ENCODE data around the gene SALL1. TPM values are rescaled to one million over a fixed set of nuclear protein-coding genes. Genes with fewer than 3 reads are reported as not detected.

The SALL1 gene
- polyA plus RNA-seq, 1 donor, result not detected

DNA sequence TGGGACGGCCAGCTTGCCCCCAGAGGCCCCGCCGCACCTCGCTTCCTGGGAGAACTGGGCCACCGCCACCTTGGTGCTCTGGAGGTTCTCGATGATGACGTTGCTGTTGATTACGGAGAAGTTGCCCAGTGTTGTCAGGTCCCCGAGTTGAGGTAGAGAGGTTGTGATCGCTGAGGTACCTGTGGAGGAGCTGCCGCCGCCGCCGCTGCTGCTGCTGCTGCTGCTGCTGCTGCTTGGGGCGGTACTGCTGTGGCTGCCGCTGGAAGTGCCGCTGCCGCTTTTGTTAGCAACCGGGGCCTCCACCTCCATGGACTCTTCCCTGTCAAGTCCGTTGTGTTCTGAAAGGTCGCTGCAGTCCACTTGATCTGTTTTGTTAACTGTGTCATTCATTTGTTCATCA is 9.5 kb downstream of the SALL1 start:
- DNase-seq (ENCODE audit: low read depth), result no peak

DNA sequence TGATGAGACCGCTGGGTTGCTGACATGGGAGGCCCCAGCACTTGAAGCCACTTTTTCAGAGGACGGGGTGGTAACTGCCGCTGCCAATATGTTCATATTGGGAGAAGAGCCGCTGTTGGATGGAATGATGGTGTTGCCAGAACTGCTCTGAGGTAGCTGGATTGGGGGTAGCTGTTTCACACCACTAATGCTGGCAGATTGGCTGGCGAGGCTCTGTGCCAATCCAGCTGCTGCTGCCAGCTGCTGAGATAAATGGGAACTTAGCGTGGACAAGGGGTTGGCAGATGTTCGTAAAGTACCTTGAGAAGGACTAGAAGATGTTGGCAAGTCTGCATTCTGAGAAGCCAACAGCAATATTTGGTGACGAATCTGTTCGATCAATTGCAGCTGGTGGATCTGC is 10.0 kb downstream of the SALL1 start:
- DNase-seq (ENCODE audit: low read depth), result no peak

DNA sequence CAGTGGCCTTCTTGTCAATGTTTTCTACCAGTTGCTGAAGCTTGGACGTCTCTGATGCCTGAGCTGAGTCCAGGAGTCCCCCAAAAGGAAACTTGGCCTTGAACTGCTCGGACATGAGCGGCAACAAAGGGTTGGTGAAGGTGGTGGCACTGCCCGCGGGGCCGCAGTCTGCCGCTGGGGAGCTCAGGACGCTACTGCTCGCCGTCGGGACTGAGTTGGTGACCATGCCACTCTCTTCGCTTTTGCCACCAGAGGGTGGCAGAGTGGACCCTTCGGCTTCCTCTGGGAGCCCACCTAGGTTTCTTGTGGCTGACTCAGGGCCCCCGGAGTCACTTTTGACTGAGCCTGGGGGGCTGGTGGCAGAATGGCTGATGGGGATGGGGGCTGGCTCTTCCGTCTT is 11.0 kb downstream of the SALL1 start:
- DNase-seq (ENCODE audit: low read depth), result no peak

- no peak for DNase-seq (ENCODE audit: low read depth)
These were observed 11.5 kb downstream of the SALL1 start for GRCh38 chr16:51139568-51139967.

DNA sequence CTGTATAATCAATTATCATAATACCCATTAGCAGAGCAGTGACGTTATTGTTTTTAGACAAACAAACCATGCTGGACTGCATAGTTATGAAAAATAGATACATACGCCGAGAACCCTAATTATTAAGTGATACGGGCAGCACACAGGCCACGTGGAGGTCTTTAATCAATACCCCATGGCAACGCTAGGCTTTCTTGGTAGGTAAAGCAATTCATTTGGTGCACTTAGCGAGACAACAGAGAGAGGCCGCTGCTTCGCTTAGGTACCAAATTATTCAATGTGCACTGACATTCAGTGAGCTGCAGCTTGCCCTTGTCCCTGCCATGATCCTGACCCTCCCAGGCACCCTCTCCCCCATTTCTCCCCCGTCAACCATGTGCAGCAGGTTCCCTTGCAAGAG is 12.9 kb downstream of the SALL1 start:
- no peak for DNase-seq (ENCODE audit: low read depth)

DNA sequence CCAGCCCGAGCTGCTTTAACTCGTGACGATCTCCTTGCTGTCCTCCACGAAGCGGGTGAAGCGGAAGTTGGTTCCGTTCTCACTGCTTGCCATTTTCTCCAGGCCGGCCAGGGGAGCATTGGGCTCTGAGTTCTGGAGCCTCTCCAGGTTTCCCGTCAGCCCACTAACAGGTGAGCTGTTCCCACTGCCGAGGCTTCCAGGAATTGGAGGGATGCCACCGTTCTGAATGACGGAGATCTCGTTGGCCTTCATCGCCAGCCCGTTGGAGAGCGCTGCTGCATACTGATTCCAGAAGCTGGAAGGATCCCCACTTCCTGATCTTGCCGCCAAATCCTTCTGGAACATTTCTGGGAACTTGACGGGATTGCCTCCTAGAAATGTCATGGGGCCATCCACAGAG is 14.0 kb downstream of the SALL1 start:
- DNase-seq (ENCODE audit: low read depth), result no peak

DNA sequence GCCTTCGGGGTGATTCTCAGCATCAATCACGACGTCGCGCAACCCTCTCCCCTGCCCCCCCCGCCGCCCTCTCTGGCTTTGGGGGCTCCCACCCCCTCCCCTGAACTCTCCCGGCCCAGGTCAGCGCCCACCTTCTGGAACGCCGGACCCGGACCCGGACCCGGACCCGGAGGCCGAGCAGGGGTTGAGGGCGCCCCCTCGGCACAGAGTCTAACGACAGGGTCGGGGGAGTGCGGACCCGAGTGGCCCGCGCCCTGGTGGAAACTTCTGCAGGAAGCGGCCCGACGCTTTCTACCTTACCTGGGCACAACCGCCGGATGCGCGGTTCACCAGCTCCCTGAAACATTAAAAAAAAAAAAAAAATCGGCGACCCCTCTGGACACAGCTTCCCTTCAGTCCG is 16.2 kb downstream of the SALL1 start:
- no peak for DNase-seq (ENCODE audit: low read depth)

DNA sequence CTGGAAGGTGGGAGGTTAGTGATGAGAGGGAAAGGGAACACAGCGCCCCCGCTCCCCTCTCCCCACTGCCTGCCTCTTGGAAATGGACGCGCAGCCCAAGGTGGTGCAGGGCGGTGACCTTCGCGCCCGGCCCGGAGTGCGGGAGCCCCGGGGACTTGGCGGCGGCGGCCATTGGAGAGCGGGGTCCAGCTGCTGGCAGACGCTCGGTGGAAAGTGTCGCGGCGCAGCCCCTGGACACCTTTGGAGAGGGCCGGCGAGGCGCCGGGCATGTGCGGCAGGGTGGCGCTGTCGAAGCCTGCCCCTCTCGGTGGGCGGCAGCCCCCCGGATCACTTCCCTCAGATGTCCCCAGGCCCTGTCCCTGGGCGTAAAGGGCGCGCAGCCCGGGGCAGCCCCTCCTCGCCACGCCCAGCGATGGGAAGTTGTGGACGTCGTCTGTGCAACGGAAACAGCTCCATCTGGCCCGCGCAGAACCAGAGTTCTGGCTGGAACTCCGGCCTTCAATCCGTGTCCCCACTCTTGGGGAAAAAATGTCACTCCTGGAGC is 16.7 kb downstream of the SALL1 start:
- no peak for DNase-seq (ENCODE audit: low read depth)

DNA sequence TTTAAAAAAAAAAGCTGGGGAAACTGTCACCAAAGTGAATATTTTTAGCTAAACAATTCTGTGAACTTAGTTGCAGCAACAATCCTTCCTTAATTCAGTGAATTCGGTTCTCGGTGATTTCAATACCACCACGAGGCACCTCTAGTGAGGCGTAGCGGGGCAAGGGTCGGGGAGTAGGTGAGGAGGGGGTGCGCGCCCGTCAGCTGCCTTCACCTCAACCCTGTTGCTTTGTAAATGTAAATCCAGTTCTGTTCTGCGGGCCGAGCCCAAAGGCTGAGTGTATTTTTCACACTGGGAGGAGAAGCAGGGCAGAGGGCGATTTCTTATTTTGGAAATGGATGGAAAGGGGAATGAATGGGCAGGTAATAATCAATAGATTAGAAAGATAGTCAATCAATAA is 17.4 kb downstream of the SALL1 start:
- DNase-seq (ENCODE audit: low read depth), result no peak

GRCh38 chr16:51133183-51133582 is 17.9 kb downstream of the SALL1 start:
- no peak for DNase-seq (ENCODE audit: low read depth)

DNA sequence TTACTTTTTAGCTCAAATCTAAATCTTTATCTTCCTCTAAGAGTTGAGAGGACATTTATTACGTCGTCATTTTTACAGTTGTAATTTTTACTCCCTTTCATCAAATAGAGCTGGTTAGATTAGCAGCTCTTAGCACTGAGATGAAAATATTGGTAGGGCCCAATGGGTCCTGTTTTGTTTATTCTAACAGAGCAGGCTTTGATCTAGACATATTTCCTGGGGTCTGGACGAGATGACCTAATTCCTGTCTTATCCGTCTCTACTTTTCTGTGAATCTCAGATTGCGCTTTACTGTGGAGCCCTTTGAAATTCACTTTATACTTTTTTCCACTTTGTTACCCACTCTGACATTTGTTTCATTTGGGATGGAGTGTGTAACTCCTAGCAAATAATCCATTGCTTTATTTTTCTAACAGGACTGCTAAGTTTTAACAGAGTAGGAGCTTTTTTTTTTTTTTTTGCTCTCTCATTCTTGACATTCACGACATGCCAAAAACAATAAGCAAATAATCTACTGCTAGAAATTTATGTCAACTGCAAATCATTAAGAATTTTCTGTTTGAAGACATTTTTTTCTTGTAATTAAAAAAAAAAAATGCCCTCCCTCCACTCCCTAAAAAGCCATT is 18.5 kb downstream of the SALL1 start:
- DNase-seq (ENCODE audit: low read depth), result no peak

- no peak for DNase-seq (ENCODE audit: low read depth)
These were observed 19.5 kb downstream of the SALL1 start for GRCh38 chr16:51131619-51132018.

DNA sequence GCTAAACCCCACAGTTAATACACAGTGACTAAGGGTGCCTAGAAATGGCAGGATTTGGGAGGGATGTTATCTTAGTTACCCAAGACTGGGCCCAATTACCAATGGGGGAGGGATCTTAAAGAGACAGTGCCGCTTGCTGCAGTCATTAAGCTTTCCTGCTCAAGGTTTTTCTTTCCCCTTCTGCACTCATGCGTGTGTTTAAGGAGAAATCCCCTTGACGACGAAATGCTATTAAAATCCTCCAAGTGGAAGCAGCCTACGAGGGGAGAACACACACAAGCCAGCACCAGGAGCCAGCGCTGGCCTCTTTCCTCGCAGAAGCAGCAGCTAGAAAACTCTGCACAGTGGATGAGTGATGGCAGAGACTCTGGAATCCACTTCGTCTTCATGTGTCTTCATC is 22.0 kb downstream of the SALL1 start:
- no peak for DNase-seq (ENCODE audit: low read depth)

DNA sequence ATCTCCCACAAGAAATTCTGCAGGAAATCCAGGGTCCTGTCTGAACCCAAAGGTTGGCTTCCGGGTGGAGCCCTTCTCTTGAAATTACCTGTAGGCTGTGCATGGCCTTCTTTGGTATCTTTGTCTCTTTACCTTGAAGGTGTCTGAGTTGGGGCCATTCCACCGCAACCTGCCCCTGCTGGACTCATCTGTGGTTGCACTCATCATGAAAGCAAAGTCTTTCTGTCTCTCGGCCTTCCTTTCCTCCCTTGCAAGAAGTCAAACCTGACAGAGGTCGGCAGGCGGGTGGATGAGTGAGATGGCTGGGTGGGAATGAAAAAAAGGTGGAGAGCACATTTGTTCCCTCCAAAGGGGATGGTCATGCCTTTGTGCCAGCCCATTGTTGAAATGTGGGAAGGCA is 25.1 kb downstream of the SALL1 start:
- no peak for DNase-seq (ENCODE audit: low read depth)

GRCh38 chr16:51124896-51125295 is 26.2 kb downstream of the SALL1 start:
- DNase-seq (ENCODE audit: low read depth), result no peak

DNA sequence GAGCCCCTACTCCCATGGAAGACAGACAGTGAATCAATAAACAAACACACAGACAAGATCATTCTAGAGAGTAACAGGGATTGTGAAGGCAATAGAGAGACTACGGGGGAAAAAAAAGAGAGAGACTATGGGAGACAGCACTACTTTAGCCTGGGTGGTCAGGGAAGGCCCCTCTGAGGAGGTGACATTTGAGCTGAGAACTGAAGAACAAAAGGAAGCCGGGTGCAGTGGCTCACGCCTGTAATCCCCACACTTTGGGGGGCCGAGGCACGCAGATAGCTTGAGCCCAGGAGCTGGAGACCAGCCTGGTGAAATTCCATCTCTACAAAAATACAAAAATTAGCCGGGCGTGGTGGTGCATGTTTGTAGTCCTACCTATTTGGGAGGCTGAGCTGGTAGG is 29.2 kb downstream of the SALL1 start:
- DNase-seq (ENCODE audit: low read depth), result no peak

DNA sequence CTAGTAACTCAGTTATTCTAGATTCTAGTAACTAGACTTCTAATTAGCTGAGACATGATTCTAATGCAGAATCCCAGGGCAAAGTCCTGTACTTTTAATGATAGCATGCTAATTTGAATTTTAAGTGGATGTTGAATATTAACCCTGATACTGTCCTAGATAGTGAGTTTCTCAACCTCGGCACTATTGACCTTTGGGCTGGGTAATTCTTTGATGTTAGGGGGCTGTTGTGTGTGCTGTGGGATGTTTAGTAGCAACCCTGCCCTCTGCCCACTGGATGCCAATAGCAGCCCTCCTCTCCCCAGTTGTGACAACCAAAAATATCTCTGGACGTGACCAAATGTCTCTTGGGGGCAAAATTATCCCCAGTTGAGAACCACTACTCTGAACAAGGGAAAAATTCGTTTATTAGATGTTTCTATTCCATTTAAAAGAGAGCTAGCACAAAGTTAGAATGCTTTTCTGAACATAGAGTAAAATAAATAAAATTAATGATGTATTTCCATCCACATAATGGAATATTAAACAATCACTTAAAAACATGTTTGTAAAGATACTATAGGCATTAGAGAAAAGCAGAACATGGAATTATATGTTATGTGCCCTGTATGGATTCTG is 30.2 kb downstream of the SALL1 start:
- no peak for DNase-seq (ENCODE audit: low read depth)

GRCh38 chr16:51119973-51120729 is 30.9 kb downstream of the SALL1 start:
- DNase-seq (ENCODE audit: low read depth), result no peak

DNA sequence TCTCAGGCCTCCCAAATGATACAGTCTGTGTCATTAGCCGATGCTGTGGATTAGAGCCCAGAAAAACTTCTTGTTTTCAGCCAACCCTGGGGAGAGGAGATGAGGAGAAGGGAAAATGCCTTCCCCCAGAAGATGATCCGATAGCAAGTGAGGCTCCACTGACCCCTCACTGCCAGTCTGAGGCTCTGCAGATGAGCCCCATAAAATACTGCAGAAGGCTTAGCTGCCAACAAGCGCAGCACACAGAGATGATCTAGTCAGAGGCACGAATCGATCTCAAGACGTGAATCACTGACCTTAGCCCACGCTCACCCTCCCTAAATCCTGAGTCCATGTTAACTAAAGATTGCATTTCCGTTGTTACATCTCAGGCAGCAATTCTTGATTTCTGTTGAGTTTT is 31.5 kb downstream of the SALL1 start:
- DNase-seq (ENCODE audit: low read depth), result no peak

DNA sequence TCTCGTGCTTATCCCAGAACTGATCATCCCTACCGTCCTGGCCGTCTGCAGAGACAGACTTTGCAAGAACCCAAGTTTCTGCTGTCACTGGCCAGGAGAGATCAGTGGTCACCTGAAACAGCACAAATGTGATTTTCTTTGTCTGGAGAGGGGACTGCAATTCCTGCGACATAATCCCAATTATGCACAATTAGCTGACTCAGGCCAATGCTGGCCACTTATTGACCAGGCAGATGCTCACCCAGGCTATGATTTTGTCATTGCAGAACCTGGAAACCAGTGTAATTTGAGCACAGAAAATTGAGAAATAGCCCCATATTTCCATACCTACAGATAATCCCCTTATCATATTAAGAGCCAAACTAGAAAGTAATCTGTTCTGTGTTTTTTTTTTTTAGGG is 34.7 kb downstream of the SALL1 start:
- DNase-seq (ENCODE audit: low read depth), result no peak

DNA sequence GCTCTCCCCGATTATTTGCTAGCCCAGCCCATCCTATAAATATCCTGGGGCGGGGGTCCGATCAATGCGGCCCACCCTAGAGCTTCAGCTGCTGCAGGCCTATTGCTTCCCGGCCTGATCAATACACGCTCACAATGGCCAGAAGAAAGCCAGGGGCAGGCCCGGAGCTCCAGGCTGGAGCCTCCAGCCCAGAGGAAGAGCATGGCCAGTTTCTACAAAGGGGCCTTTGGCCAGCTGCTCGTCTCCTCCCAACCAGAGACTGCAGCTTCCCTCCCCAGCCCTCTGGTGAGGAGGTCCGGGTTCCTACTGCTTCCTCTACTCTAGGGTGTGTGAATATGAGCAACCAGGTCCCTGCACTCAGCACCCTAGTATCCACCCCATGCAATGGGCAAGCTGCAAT is 36.7 kb downstream of the SALL1 start:
- DNase-seq (ENCODE audit: low read depth), result no peak

- DNase-seq (ENCODE audit: low read depth), result no peak
These were observed 37.6 kb downstream of the SALL1 start for GRCh38 chr16:51113236-51114125.
